CD4-positive, alpha-beta T cell treated with Interleukin-17A for 1 hour (primary cell): Measurements from ENCODE around the gene CBLN4.

ENCODE experiments used
- DNase-seq: peaks from one replicate; pipeline ENCODE4 v3.0.0-alpha.2; 2020

CBLN4 gene

GRCh38 chr20:56005389-56005715 is at the start of gene CBLN4:
CBLN4 (minus strand) TSS chr20:56005519; CDS start chr20:56004171, 1,348 bp downstream.
- DNase-seq: no peak

- no peak for DNase-seq
Measured at GRCh38 chr20:56043227-56043626, 37.9 kb upstream of the CBLN4 start.

DNA sequence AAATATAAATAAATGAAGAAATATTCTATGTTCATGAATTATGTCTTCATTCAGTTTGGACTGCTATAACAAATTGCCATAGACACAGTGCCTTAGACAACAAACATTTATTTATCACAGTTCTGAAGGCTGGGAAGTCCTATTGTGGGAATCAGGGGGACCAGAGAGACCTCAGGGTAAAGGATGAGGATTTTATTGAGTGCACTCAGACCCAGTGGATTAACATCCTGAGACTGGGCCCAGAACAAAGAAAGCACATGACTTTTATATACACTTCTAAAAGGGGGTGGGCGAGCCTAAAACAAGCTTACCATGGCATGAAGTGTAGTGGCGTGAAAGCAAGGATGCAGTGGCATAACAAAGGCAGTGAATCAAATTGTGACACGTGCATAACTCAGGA is 26.9 kb upstream of the CBLN4 start:
- no peak for DNase-seq

- no peak for DNase-seq
Measured at GRCh38 chr20:56018716-56019115, 13.4 kb upstream of the CBLN4 start.

GRCh38 chr20:56018194-56018593 is 12.9 kb upstream of the CBLN4 start:
- no peak for DNase-seq

GRCh38 chr20:56017560-56017959 is 12.2 kb upstream of the CBLN4 start:
- no peak for DNase-seq

GRCh38 chr20:56014998-56015397 is 9.7 kb upstream of the CBLN4 start:
- no peak for DNase-seq

GRCh38 chr20:56014151-56014550 is 8.8 kb upstream of the CBLN4 start:
- no peak for DNase-seq

DNA sequence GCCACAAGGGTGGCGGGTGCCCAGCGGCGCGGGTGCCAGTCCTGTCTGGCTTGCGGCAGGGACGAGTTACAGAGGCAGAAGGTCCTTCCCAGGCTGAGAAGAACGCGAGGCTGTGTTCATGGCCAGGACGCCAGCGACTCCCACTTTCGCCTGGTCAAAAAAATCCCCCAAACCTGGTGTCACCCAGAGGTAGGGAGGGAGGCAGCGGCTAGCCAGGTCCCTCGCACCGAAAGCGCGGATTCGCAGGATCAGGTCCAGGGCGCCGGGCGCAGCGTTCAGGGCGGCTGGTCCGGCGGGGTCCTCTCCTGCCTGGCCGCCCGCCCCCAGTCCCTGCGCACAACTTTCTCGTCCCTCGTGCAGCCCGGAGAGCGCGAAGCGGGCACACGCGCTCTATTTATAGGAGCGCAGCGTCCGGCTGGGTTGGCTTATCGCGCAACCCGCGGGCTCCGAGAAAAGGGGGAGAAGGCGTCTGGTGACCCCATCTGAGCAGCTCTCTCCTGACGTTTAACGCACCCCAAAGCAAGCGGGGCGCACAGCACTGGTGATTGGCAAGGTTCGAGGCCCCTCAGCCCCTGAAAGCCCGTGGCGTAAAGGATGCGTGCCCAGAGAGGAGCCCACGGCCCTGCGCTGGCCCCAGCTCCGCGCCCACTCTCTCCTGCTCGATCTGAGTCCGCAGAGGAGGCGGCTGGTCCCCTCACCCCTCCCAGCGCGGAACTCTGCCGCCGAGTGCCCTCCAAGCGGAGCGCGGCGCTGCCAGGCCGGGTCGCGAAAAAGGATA is 519 bp downstream of the CBLN4 start:
- no peak for DNase-seq

- DNase-seq: no peak
Measured at GRCh38 chr20:56004007-56004406, 1.3 kb downstream of the CBLN4 start.

DNA sequence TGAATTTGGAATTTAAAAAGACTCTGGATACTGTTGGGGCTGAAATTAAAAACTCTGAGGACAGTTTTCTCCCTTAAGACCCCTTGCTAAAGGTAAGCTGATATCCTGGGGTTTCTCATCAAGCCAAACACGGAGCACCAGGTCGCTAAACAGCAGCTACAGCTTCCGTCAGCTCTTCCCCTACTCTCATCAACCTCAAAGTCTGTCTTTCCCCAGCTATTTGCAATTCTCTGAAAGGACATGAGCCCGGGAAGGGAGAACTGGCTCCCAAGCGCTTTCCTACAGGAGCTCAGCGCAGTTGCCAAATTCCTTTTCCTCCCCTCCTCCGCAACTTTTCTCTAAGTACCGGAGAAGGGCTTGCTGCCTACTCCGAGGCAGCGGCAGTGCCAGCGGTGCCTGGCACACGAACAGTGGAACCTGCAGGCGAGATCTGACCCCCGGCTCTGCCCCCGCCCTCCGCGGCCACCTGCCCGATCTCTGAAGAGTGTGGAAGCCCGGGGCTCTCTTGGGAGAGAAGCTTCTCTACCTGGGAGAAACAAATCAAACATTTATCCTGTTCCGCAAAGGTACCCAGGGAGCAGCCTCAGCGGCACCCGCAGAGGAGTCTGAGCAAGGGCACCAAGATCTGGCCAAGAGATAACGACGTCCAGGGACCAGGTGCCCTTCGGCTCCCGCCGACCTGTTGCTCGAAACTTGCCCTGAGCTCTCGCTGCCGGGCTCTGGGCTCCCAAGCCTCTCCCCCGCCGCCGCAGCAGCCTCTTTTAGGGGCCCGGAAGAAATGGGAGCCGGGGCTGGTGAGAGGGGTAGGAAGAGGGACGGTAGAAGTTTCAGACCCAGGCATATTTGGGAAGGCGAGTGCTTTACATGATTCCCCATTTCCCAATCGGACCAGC is 2.2 kb downstream of the CBLN4 start:
- no peak for DNase-seq

GRCh38 chr20:56001890-56002289 is 3.4 kb downstream of the CBLN4 start:
- no peak for DNase-seq

- DNase-seq: no peak
Measured at GRCh38 chr20:56001106-56001785, 4.1 kb downstream of the CBLN4 start.

GRCh38 chr20:55978550-55978949 is 26.8 kb downstream of the CBLN4 start:
- no peak for DNase-seq

GRCh38 chr20:55977690-55978459 is 27.4 kb downstream of the CBLN4 start:
- DNase-seq: no peak

DNA sequence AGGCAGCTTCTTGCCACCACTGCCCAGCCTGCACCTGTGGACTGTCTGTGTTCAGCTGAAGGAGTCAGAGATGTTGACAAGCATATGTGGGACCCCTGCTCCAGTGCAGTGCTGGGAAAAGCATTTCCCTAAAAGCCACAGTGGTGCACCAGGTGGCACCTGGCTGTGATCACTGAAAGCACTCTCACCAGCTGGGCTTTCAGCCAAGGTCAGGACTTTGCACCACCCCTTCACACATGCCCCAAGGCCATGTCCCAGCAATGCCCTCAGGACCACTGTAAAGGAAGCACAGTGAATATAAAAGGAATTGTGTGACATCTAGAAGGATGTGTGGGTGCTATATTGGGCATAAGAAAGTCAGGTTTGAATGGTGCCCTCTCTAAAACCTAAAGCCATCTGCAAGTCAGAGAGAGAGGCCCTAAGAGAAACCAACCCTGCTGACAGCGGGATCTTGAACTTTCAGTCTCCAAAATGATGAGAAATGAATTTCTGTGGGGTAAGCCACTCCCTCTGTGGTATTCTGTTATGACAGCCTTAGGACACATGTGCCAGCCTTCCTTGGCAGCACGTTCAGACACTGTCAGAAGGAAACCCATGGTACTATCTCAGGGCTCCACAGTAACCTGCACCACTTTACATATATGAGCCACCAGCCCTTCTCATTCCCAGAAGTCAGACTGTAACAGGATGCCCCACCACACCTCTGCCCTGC is 30.7 kb downstream of the CBLN4 start:
- DNase-seq: no peak

DNA sequence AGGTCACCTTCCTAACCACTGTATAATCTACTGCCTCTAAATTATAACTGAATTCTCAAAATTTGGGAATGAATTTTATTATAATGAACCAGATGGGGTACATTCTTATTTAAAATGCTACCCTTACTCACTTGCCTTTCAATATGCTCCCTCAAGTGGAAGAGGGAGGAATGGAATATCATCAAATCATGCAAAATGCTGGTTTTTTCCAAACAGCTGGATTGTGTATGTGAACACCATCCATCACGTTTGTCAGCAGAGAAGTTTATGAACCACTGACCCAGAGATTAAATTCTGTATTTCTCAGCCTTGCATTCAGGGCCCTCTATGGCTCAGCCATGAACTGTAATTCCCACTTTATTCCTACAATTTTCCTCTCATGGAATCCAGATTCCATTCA is 40.5 kb downstream of the CBLN4 start:
- DNase-seq: no peak

GRCh38 chr20:55961376-55962330 is 43.7 kb downstream of the CBLN4 start:
- DNase-seq: no peak

- no peak for DNase-seq
Measured at GRCh38 chr20:55953201-55953600, 52.1 kb downstream of the CBLN4 start.

DNA sequence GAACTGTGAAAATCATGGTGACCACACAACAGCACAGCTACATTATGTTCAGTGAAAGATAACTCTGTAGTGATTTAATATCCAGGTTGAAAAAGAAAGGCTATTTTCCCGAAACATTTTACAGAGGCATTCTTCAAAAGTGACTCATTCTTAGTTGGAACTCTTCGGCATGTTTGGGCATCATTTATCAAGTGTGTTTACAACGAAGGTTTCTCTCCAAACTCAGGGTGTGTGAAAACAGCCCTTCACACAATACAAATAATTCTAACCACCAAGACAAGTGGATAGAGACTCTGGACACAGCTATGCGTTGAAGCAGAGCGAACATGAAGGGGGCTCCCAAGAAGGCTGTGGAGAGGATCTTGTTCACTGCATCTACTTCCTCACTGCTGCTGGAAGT is 57.6 kb downstream of the CBLN4 start:
- no peak for DNase-seq
